Stimulated activated memory B cell treated with anti-CD40 and anti-IgM and Interleukin-4, amounts not matched to agents 10 μg/mL and 1 μg/mL and 100 μg/mL, for 72 hours (primary cell): Measurements from ENCODE around the gene HAGHL.
A peak's percentile ranks its signal among the peaks of the same experiment; 100 is the strongest.
"Not testable (repeated sequence)": the region's sequence is repeated elsewhere in the genome, so short reads cannot be mapped to it uniquely, and the experiment has no call there.

ENCODE experiments used
- ATAC-seq: fragments of 150-1000 bp; cut with Tn5 transposase; 2 replicates; pipeline ENCODE4 v1.10.0; 2021
- H3K27ac Mint-ChIP-seq: one replicate; pipeline ENCODE4 v1.8.0; 2022; ENCODE audit warnings: mild to moderate bottlenecking, mixed read lengths
- H3K27me3 Mint-ChIP-seq: one replicate; pipeline ENCODE4 v1.8.0; 2022; ENCODE audit warnings: mixed read lengths
- H3K36me3 Mint-ChIP-seq: one replicate; pipeline ENCODE4 v1.8.0; 2022; ENCODE audit warnings: mixed read lengths
- H3K4me1 Mint-ChIP-seq: one replicate; pipeline ENCODE4 v1.8.0; 2022; ENCODE audit warnings: mixed read lengths
- H3K4me3 Mint-ChIP-seq: one replicate; pipeline ENCODE4 v1.8.0; 2022; ENCODE audit warnings: mild to moderate bottlenecking, moderate library complexity, mixed read lengths
- H3K9me3 Mint-ChIP-seq: one replicate; pipeline ENCODE4 v1.8.0; 2022; ENCODE audit warnings: mixed read lengths

HAGHL gene

GRCh38 chr16:684071-684794 is 42.7 kb upstream of the HAGHL start, which contains the start of gene JMJD8:
JMJD8 (minus strand) TSS chr16:684334; CDS start chr16:684319, 15 bp downstream.
- Mint-ChIP-seq H3K27me3 (no peaks in the 10 kb centered on the region), H3K4me1 (peaks cover 52% of the 10 kb centered on the region), H3K36me3 (peaks cover 25% of the 10 kb centered on the region), H3K4me3 (peak within 1 kb of the TSS; percentile 85), H3K9me3 (no peaks in the 10 kb centered on the region), H3K27ac (peak within 1 kb of the TSS; percentile 81)
- peak; percentile 86 for ATAC-seq

- Mint-ChIP-seq H3K4me1 (peaks cover 51% of the 10 kb centered on the region), H3K27me3 (no peaks in the 10 kb centered on the region), H3K36me3 (peaks cover 25% of the 10 kb centered on the region), H3K4me3 (no peak overlapping the region), H3K9me3 (no peaks in the 10 kb centered on the region), H3K27ac (peak overlapping the region; percentile 81)
- ATAC-seq: no peak
Observed at GRCh38 chr16:684961-685696, 41.8 kb upstream of the HAGHL start.

GRCh38 chr16:685967-686366 is 40.9 kb upstream of the HAGHL start:
- Mint-ChIP-seq H3K27ac (no peak overlapping the region), H3K4me1 (peaks cover 58% of the 10 kb centered on the region), H3K27me3 (no peaks in the 10 kb centered on the region), H3K4me3 (peak overlapping the region; percentile 39), H3K36me3 (peaks cover 25% of the 10 kb centered on the region), H3K9me3 (peaks cover 2% of the 10 kb centered on the region)
- ATAC-seq: no peak

GRCh38 chr16:686459-687260 is 40.2 kb upstream of the HAGHL start:
- Mint-ChIP-seq H3K9me3 (peaks cover 5% of the 10 kb centered on the region), H3K27ac (no peak overlapping the region), H3K4me3 (no peak overlapping the region), H3K4me1 (peaks cover 55% of the 10 kb centered on the region), H3K36me3 (peaks cover 22% of the 10 kb centered on the region), H3K27me3 (no peaks in the 10 kb centered on the region)
- ATAC-seq: no peak

- H3K27me3 Mint-ChIP-seq: no peaks in the 10 kb centered on the region
- no peak overlapping the region for H3K4me3 Mint-ChIP-seq
Observed at GRCh38 chr16:687499-687898, 39.4 kb upstream of the HAGHL start.

GRCh38 chr16:689175-689897 is 37.6 kb upstream of the HAGHL start:
- Mint-ChIP-seq H3K27ac (peak overlapping the region; percentile 90), H3K4me3 (peak overlapping the region; percentile 89), H3K4me1 (peaks cover 43% of the 10 kb centered on the region), H3K9me3 (peaks cover 5% of the 10 kb centered on the region), H3K36me3 (peaks cover 7% of the 10 kb centered on the region), H3K27me3 (peaks cover 11% of the 10 kb centered on the region)
- ATAC-seq: no peak

More at GRCh38 chr16:687499-687898, 39.4 kb upstream of the HAGHL start:
- peaks cover 14% of the 10 kb centered on the region for H3K36me3 Mint-ChIP-seq
- peaks cover 5% of the 10 kb centered on the region for H3K9me3 Mint-ChIP-seq
- no peak overlapping the region for H3K27ac Mint-ChIP-seq
- ATAC-seq: no peak
- H3K4me1 Mint-ChIP-seq: peaks cover 48% of the 10 kb centered on the region

- H3K36me3 Mint-ChIP-seq, H3K9me3 Mint-ChIP-seq, ATAC-seq: not testable (repeated sequence)
- Mint-ChIP-seq H3K27me3 (peaks cover 20% of the 10 kb centered on the region), H3K4me3 (peak overlapping the region; percentile 64), H3K4me1 (peaks cover 48% of the 10 kb centered on the region), H3K27ac (peak overlapping the region; percentile 90)
Observed at GRCh38 chr16:691242-691641, 35.7 kb upstream of the HAGHL start.

DNA sequence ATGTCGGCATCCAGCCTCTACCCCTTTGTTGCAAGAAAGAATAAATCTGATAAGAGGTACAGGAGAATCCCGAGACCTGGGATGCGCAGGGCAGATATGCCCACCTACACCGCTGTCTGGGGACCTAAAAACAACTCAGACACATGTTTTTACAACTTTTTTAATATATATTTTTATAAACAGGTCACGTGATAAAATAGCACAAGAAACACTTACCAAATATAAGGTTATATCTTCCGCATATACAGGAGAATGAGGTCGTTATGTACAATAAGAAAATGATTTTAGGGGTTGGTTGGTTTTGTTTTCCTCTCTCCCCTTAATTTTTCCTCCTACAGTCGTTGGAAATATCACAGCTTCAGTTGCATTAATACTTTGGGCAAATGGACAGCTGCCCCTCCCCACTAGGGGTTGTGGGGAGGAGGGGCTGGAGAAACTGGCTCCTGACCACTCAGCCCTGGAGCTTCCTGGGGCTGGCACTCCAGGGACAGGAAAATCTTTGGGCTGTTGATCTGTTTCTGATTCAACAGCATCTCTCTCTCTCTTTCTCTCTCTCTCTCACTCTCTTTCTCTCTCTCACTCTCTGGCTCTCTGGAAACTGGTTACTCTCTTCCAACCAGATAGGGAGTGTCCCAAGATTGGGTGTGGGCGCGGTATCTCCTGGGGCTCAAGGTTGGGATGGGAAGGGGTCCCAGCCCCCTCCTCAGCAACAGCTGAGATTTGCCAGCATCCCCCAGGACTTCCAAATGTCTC is 34.4 kb upstream of the HAGHL start:
- H3K36me3 Mint-ChIP-seq: no peaks in the 10 kb centered on the region
- peaks cover 49% of the 10 kb centered on the region for H3K4me1 Mint-ChIP-seq
- no peak overlapping the region for H3K27ac Mint-ChIP-seq
- peaks cover 31% of the 10 kb centered on the region for H3K27me3 Mint-ChIP-seq
- peaks cover 5% of the 10 kb centered on the region for H3K9me3 Mint-ChIP-seq
- ATAC-seq: no peak
- no peak overlapping the region for H3K4me3 Mint-ChIP-seq

GRCh38 chr16:693364-693763 is 33.5 kb upstream of the HAGHL start:
- Mint-ChIP-seq H3K27me3 (peaks cover 34% of the 10 kb centered on the region), H3K4me1 (peaks cover 48% of the 10 kb centered on the region), H3K27ac (no peak overlapping the region), H3K36me3 (no peaks in the 10 kb centered on the region), H3K4me3 (peak overlapping the region; percentile 69), H3K9me3 (peaks cover 5% of the 10 kb centered on the region)
- no peak for ATAC-seq

- Mint-ChIP-seq H3K27ac (no peak overlapping the region), H3K27me3 (peaks cover 38% of the 10 kb centered on the region), H3K4me1 (peaks cover 44% of the 10 kb centered on the region), H3K36me3 (no peaks in the 10 kb centered on the region), H3K9me3 (peaks cover 5% of the 10 kb centered on the region), H3K4me3 (peak overlapping the region; percentile 69)
- ATAC-seq: peak; percentile 3
Observed at GRCh38 chr16:693766-694165, 33.1 kb upstream of the HAGHL start.

- Mint-ChIP-seq H3K9me3 (peaks cover 5% of the 10 kb centered on the region), H3K27ac (no peak overlapping the region)
Observed at GRCh38 chr16:694187-694862, 32.6 kb upstream of the HAGHL start.

GRCh38 chr16:694863-695354 is 32.0 kb upstream of the HAGHL start:
- Mint-ChIP-seq H3K4me1 (peaks cover 39% of the 10 kb centered on the region), H3K9me3 (peaks cover 5% of the 10 kb centered on the region), H3K27me3 (peaks cover 41% of the 10 kb centered on the region), H3K36me3 (no peaks in the 10 kb centered on the region), H3K4me3 (peak overlapping the region; percentile 38), H3K27ac (no peak overlapping the region)
- no peak for ATAC-seq

More at GRCh38 chr16:694187-694862, 32.6 kb upstream of the HAGHL start:
- Mint-ChIP-seq H3K4me1 (peaks cover 41% of the 10 kb centered on the region), H3K4me3 (peak overlapping the region; percentile 67), H3K36me3 (no peaks in the 10 kb centered on the region), H3K27me3 (peaks cover 41% of the 10 kb centered on the region)
- ATAC-seq: no peak

GRCh38 chr16:695355-696089 is 31.4 kb upstream of the HAGHL start:
- peak overlapping the region; percentile 72 for H3K4me3 Mint-ChIP-seq
- peaks cover 41% of the 10 kb centered on the region for H3K27me3 Mint-ChIP-seq
- H3K4me1 Mint-ChIP-seq: peaks cover 36% of the 10 kb centered on the region
- H3K9me3 Mint-ChIP-seq: peaks cover 5% of the 10 kb centered on the region
- ATAC-seq: peak; percentile 84
- no peaks in the 10 kb centered on the region for H3K36me3 Mint-ChIP-seq
- peak overlapping the region; percentile 44 for H3K27ac Mint-ChIP-seq
